Myometrial cell (primary cell): ENCODE measurements around the gene HOXD4. TPM values are rescaled to one million over a fixed set of nuclear protein-coding genes. Genes with fewer than 3 reads are reported as not detected.

ENCODE experiments used
- total RNA-seq: library from RNA; depleted of rRNA; stranded (reverse); fragments of >200 nt; gene quantifications from 2 replicates; pipeline ENCODE4 v1.2.3, GENCODE V29; 2015

Gene HOXD4
- total RNA-seq: 0.18 and 2.0 TPM in 2 replicates

GRCh38 chr2:176151442-176152287 is at the start of gene HOXD4:
Gene HOXD4, plus strand, starts transcription at chr2:176151550. Its CDS starts 84 bp downstream, at chr2:176151634.

GRCh38 chr2:176106581-176107539 is 44.5 kb upstream of the HOXD4 start, which contains the start of gene HOXD11:
Gene HOXD11, plus strand, starts transcription at chr2:176107280. Its CDS starts 76 bp downstream, at chr2:176107356.

GRCh38 chr2:176115883-176116813 is 35.2 kb upstream of the HOXD4 start, which contains the start of gene HOXD10:
Gene HOXD10, plus strand, starts transcription at chr2:176116778. Its CDS starts 56 bp downstream, at chr2:176116834.

GRCh38 chr2:176122683-176123410 is 28.5 kb upstream of the HOXD4 start, which contains the start of gene HOXD9:
Gene HOXD9, plus strand, starts transcription at chr2:176122719. Its CDS starts 50 bp downstream, at chr2:176122769.

DNA sequence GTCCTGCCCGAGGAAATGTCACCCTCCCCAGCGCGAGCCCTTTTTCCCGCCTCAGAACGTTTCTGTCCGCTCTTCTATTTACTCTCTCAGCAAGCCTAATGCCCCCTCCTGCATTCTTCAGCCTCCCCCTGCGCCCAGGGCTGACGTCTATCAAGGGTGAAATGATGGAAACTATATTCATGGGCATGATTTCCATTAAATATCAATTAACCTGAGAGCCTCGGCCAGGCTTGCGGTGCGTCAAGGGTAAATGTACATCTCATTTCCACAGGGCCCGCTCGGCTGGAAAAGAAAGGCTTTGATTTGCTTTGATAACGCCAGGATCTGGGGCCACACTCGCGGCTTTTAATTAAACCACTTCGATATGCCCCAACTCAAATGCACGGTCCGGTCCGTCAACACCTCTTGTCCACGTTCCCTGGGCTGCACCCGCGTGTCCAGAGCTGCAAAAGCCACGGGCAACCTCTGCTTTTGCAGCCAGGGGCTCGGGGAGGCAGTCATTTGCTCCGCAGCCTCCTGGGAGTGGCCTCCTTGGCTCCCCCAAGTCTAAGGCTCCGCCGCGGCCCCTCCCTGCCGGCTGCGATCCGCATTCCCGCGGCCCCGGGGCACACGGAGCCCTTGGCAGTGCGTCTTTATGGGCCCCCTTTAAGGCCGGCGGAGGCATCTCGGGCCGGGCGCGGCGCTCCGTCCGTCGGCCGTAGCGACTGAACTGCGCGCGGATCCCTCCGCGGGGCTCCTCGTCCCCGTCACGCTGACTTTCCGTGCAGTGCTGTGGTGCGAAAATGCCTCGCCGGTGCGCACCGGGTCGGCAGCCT is 22.2 kb upstream of the HOXD4 start, which contains the start of gene HOXD8:
Gene HOXD8 (plus strand): TSS at position 724 of the 815 bp plus-strand sequence. CDS start 662 bp downstream, outside the sequence.

GRCh38 chr2:176156807-176157498 is 5.6 kb downstream of the HOXD4 start, which contains the start of gene HOXD3:
Gene HOXD3, plus strand, starts transcription at chr2:176157307. Its CDS starts 11,808 bp downstream, at chr2:176169115.

DNA sequence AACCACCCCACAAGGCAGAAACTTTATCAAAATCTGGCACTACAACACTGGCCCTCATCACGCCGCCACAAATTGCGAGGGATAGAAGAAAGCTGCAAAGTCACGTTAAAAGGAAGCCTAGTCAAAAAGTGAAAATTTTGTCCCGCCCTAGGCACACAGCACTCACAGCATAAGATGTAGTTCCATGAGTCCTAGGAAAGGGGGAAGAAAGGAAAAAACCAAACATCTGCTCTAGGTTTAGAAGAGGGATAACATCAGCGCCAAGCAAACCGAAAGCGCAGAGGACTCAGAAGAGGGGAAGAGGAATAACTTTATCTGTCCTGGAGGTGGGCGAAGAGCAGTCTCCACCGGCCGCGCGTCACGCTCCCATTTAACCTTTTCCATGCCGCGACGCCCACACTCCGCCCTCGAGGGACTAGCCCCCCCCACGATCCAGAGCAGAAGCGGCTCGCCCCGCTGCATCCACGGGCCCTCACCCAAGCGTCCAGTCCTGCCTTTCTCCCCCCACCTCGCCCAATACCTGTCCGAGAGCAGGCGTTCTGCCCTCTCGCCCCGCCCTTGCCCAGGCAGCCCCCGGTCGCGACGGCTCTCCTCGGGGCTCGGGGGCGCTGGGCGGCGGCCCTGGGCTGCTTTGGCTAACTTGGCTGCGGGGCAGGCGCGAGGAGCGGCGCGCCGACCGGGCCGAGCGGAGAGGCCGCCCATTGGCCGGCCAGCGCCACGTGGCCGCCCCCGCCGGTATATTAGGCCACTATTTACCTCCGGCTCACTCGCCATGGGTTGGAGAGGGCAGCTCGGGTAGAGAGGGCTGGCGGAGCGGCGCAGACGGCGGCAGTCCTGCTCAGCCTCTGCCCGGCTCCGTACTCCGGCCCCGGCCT is 36.8 kb downstream of the HOXD4 start, which contains the start of gene HOXD1:
Gene HOXD1 (plus strand): TSS at position 770 of the 875 bp plus-strand sequence. CDS start 134 bp downstream, outside the sequence.

Other genes starting within 250 kb of the HOXD4 start
- gene LNPK, start 149.3 kb upstream of the HOXD4 start, total RNA-seq: 26.2 and 31.5 TPM in 2 replicates
- gene EVX2, start 67.6 kb upstream of the HOXD4 start, total RNA-seq: not detected in 2 replicates
- gene HOXD13, start 58.8 kb upstream of the HOXD4 start, total RNA-seq: 0.29 and 0.53 TPM in 2 replicates
- not detected in 2 replicates for gene HOXD12, start 51.8 kb upstream of the HOXD4 start, total RNA-seq
- gene HOXD11, start 44.3 kb upstream of the HOXD4 start, total RNA-seq: 6.6 and 9.4 TPM in 2 replicates
- gene HOXD10, start 34.8 kb upstream of the HOXD4 start, total RNA-seq: 2.0 and 3.4 TPM in 2 replicates
- gene HOXD9, start 28.8 kb upstream of the HOXD4 start, total RNA-seq: 3.2 and 5.8 TPM in 2 replicates
- 8.3 and 11.8 TPM in 2 replicates for gene HOXD8, start 21.8 kb upstream of the HOXD4 start, total RNA-seq
- gene HOXD3, start 5.8 kb downstream of the HOXD4 start, total RNA-seq: 0.18 and 1.7 TPM in 2 replicates
- not detected in 2 replicates for gene HOXD1, start 37.1 kb downstream of the HOXD4 start, total RNA-seq
- 34.7 and 42.1 TPM in 2 replicates for gene MTX2, start 117.9 kb downstream of the HOXD4 start, total RNA-seq